AG10803 (cell line): ENCODE measurements around the gene MEGF10.

Source experiments
- DNase-seq: peaks from one replicate; pipeline ENCODE4 v3.0.0; 2010; ENCODE audit warnings: low read depth
- H3K4me3 ChIP-seq: 2 replicates; pipeline ENCODE4 v1.5.1; 2011; ENCODE audit warnings: mild to moderate bottlenecking, low read length, control low read depth
- TF ChIP-seq, protein P1 (sequence below): conservative IDR thresholded peaks from 2 replicates; pipeline ENCODE4 v1.5.1; 2011; ENCODE audit warnings: mild to moderate bottlenecking, low read length, control low read depth, inconsistent platforms

MEGF10 gene

DNA sequence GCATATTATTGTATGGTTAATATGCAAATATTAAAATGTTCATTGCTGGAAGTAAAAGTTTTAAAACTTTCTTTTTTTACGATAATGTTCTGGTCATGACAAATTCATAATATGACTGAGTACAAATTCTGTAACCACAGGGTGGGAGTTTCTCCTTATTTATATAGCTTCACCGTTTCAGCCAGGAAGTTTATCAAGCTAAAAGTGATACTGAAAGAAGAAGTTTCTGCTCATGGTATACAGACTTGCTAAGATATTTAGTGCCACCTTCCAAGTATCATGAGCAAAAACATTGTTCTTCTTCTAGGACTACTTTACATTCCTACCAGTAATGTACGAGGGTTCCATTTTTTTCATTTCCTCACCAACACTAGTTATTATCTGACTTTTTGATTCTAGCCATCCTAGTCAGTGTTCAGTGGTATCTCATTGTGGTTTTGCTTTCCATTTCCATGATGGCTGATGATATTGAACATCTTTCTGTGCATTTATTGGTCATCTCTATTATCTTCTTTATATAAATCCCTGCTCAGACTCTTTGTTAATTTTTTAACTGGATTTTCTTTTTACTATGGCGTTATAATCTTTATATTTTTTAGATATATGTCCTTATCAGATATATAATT is 132.7 kb downstream of the MEGF10 start:
- TF ChIP-seq, protein P1, sequence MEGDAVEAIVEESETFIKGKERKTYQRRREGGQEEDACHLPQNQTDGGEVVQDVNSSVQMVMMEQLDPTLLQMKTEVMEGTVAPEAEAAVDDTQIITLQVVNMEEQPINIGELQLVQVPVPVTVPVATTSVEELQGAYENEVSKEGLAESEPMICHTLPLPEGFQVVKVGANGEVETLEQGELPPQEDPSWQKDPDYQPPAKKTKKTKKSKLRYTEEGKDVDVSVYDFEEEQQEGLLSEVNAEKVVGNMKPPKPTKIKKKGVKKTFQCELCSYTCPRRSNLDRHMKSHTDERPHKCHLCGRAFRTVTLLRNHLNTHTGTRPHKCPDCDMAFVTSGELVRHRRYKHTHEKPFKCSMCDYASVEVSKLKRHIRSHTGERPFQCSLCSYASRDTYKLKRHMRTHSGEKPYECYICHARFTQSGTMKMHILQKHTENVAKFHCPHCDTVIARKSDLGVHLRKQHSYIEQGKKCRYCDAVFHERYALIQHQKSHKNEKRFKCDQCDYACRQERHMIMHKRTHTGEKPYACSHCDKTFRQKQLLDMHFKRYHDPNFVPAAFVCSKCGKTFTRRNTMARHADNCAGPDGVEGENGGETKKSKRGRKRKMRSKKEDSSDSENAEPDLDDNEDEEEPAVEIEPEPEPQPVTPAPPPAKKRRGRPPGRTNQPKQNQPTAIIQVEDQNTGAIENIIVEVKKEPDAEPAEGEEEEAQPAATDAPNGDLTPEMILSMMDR, result no peak
- DNase-seq, result no peak
- H3K4me3 ChIP-seq, result no peak overlapping the region

DNA sequence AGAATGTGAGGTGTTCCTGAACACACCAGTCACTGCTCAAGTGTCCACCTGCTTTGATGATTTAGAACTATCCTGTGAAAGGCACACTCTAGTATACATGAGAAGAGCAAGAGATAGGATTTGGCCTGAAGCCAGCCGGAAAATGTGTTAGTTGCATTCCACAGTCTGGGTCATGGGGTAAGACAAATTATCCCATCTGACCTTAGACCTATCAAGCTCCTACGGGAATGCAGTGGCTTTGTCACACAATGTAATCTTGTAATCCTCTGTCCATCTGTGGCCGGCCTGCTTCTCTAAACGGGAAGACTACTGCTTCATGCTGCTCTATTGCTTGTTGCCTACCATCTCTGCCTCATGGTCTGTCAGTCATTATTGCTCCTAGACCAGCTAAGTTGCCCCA is 134.4 kb downstream of the MEGF10 start:
- TF ChIP-seq, protein P1, result no peak
- H3K4me3 ChIP-seq, result no peak overlapping the region
- no peak for DNase-seq

DNA sequence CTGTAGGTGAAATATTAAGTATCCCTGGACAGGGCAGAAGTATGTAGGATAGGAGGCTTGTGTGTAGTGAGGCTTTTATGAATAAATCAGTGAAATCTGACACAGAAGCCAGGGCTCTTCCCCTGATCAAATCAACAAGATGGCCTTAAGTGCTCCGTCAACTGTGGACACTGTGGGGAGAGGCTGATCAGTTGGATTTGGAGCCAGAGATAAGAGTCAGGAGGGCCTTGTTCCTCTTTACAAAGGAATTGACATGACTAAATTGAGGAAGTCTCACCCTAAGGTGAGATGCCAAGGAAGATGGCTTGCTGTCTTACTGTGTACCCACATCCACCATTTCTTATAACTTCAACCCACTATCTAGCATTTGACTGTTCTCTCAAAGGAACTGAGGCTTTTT is 135.3 kb downstream of the MEGF10 start:
- TF ChIP-seq, protein P1, result no peak
- H3K4me3 ChIP-seq, result no peak overlapping the region
- no peak for DNase-seq

DNA sequence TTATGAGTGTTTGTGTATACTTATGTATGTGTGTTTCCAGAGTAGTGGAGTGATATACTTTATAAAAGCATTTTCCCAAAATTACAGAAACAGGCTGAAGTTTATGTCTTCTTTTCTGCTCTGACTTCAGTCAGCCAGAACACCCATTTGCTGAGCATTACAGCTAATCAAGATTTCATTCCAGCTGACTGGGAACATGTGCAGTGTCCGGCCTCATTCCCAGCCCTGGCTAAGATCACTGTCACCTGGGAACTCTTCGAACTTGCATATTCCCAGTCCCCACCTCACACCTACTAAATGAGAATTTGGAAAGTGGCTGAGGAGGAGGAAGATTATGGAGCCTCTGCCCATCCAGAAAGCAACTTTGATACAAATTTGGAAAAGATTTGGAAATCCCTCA is 136.1 kb downstream of the MEGF10 start:
- DNase-seq, result no peak
- TF ChIP-seq, protein P1, result no peak
- H3K4me3 ChIP-seq, result no peak overlapping the region

DNA sequence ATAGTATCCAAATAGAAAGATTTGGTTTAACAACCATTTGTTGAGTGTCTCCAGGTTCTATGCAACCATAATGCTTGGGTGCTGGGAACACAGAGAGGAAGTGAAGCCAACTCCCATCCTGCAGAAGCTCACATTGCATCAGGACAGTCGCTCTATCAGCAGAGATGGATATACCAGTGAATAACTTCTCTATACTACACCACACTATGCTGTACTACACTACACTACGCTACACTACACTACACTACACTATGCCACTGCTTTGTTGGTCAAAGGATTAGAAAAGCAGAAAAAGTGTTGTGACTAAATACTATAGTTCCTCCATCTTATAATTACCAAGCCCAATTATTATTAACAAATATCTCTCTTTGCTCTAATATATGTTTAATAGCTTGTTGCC is 137.7 kb downstream of the MEGF10 start:
- no peak overlapping the region for H3K4me3 ChIP-seq
- TF ChIP-seq, protein P1, result no peak
- no peak for DNase-seq

DNA sequence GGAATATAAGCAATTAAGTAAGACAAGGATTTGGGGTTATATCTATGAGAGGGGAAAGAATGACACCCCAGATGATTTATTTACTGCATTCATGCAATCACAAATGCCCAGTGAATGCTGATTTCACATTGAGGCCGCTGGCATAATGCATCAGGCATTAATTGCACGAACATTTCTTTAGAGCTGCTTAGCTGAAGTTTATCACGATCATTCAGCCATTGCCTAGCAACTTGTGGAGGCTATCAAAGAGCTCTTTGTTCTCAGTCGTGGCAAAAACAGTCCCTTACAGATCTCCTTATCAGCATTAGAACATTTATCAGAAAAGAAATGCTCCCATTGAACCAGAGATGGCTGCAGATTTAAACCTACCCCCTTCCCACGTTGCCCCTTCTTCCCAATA is 138.2 kb downstream of the MEGF10 start:
- H3K4me3 ChIP-seq, result no peak overlapping the region
- TF ChIP-seq, protein P1, result no peak
- DNase-seq, result no peak

DNA sequence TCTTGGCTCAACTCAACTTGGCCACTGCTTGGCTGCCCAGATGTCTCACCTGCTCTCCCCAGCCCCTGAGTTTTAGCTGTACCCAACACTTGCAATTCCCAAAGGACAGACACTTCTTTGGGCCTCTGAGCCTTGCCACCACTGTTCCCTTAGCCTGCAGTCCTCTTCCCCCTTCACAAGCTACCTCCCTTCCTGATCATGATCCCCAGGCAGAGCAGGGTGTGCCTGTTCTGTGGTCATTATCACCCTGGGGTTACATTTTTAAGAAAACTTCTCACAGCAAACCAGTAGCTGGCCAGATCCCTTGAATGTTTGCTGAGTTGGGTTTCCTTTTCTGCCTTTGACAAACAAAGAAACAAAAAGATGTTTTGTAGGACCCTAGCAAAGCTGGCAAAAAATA is 139.3 kb downstream of the MEGF10 start:
- no peak for DNase-seq
- no peak overlapping the region for H3K4me3 ChIP-seq
- TF ChIP-seq, protein P1, result no peak
